Endometrial microvascular endothelial cells (primary cell): ENCODE measurements around the gene C6orf47. TPM values are rescaled to one million over a fixed set of nuclear protein-coding genes. Genes with fewer than 3 reads are reported as not detected.

Source experiments
- in situ Hi-C: cut with HindIII; loops from 2 replicates; pipeline ENCODE4 v1.10.0; 2017; ENCODE audit warnings: low sequenced_read_pairs, low pct_unique_long_range_greater_than_20kb; ENCODE audit errors: inconsistent ontology term
- total RNA-seq: library from RNA; depleted of rRNA; stranded (reverse); fragments of >200 nt; gene quantifications from one replicate; pipeline ENCODE4 v1.2.3, GENCODE V29; 2015; ENCODE audit errors: inconsistent ontology term

The C6orf47 gene
- total RNA-seq, 1 donor from 2014 or later, result 17.2 TPM

DNA sequence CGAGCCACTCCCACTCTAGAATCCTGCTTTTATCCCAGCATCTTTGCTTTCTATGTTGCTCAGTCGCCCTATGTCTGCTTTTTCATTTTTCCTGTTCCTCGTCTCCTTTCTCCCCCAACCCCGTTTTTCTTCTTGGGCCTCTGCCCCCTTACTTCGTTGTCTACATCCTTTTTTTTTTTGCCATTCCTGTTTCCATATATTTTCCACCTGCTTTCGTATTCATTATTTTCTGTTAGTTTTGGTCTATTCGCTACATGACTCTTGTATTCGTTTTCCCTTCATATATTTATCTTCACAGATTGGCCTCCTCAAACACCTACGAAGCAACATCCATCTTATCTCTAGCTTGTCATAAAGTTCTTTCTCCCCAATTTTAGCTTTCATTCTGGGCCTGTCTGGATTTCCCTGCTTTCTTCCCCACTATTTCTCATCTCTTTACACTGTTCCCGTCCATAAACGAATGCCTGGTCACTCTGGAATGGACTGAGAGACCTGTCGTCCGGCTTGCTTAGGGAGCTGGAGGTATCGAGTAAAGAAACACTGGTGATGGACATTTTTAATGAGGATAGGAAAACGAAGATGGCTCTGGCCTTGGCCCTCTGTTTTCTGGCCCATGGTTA lies 39.1 kb downstream of the C6orf47 start:
- in situ Hi-C loops, result no loop called here

DNA sequence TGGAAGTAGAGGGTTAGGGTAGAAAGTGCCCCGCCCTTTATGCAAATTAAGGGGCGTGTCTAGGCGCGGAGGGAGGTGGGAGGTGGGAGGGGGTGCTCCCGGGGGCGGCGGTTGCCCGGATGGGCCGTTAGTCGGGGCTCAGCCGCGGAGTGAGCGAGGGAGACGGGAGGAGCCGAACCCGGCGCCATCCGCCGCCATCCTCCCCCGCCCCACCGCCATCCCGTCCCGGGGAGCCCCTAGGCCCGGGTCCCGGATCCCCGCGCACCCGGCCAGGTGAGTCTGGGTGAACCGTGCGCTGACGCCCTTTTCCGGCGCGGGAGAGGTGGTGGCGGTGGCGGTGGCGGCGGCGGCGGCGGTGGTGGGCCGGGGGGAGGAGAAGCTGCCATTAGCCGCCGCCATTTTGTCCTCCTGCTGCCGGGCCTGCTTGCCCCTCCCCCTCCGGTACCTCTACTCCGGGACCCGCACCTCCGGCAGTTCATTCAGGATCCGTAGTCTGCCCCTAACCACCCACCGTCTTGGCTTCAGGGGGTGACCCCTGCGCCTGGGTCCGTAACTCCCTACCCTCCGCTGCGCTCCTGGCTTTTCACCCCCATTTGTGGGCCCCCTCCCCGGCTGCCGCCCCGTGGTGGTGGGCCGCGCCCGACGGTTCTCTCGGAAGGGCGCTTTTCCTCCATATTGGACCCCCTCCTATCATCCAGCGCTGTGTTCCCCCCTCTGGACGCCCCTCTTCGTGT lies 39.8 kb downstream of the C6orf47 start, which contains the start of gene PRRC2A:
Gene PRRC2A, plus strand, starts transcription at position 130 of the 734 bp plus-strand sequence. CDS start 2,075 bp downstream, outside the sequence.
- in situ Hi-C loops, result no loop called here

DNA sequence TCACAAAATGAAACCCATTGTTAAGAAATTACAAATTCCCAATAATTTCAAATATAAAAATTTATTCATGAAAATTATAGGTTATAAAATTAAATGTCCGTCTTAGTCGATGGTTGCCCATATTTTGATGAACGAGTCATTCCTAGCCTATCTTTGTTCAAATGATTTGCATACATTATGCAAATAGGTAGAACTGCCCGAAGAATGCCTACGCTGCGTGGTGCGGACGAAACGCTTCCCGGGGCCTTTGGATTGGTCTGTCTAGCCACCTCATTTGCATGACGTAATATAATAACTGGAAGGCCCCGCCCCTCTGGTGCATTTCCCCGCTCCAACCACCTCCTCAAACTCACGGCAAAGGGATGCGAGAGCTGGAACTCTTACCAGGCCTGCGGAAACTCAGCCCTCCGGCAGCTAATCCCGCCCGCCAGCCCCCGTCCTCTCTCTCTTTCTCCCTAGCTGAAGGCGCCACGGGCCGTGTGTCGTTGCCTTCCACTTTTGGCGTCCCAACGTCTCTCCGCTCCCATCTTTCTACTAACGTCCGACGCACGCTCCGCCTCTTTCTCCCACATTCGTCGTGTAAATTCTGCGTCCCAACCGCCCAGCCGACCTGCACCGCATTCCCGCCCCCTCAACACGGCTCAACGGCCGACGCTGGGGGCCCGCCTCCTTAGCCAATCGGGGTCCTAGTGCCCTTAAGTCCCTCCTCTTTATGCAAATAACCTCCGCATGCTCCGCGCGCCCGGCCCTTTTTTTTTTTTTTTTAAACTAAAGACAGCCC lies 40.6 kb downstream of the C6orf47 start:
- in situ Hi-C loops, result no loop called here

DNA sequence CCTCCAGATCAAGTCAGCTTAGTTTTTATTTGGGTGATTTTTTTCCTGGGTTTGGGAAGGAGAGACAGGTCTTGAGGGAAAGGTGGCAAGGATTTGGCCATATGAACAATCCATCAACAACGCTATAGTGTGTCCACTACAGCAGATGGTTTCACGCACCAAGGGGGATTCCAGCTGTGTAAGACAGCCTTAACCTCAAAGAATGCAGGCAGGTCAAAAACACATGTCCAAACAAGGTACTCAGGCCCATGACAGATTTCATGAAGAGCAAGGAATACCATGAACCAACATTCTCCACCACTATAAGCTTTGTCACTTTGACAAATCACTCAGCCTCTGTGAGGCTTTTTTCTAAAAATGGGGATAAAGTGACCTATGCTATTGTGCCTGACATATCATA lies 43.6 kb downstream of the C6orf47 start:
- in situ Hi-C loops, result no loop called here

DNA sequence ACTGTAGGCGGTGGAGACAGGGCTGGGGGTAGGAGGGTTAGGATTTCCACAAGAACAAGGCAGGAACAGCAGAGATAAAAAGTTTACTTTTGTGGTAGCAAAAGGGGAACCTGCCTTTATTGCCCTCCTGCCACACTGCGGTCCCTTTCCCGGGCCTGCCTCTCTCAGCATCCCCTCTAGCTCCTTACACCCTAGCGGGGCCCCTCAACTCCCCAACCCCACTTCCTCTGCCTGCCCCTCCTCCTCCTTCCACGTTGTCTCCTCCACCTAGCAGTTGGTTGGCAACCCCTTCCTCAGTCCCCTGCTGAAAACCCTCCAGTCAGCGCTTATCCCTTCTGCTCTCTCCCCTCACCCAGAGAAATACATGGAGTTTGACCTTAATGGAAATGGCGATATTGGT lies 44.8 kb downstream of the C6orf47 start:
- in situ Hi-C loops, result no loop called here

GRCh38 chr6:31614684-31615578 lies 45.6 kb downstream of the C6orf47 start, which contains the start of gene AIF1:
TSS of gene AIF1 (plus strand) at chr6:31615234. CDS start at chr6:31615330, 96 bp downstream.
- in situ Hi-C loops, result no loop called here

GRCh38 chr6:31614075-31614619 lies 46.4 kb downstream of the C6orf47 start:
- in situ Hi-C loops, result no loop called here

GRCh38 chr6:31610968-31611367 lies 49.6 kb downstream of the C6orf47 start:
- in situ Hi-C loops, result no loop called here

DNA sequence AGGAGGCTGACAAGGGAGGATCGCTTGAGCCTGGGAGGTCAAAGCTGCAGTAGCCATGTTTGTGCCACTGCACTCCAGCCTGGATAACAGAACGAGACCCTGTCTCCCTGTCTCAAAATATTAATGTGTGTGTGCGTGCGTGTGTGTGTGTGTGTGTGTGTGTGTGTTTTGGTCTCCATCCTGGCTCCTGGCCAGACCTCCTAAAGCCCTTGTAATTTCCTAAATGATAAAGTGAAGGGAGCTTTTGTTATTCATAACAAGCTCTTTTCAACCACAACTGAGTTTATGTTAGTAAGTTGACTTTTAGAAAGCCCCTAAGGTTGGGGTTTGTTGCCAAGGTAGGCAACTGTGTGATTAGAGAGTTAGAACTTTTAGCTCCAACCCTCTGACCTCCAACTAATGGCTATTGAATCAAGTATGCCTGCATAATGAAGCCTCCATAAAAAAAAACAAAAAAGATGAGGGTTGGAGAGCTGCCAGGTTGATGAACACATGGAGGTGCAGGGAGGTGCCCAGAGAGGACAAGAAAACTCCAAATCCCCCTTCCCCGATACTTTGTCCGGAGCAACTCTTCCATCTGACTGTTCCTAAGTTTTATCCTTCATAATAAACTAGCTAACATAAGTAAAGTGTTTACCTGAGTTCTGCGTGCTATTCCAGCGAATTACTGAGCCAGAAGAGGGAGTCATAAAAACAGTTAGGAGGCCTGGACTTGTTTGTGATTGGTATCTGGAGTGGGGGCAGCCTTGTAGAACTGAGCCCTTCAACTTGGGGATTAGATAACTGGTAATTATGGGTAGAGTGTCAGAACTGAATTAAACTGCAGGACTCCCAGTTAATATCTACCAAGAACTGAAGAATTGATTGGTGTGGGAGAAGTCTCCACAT lies 50.8 kb downstream of the C6orf47 start:
- in situ Hi-C loops, result no loop called here

Other genes starting within 250 kb of the C6orf47 start
- 26.1 TPM for gene MICB, start 162.6 kb downstream of the C6orf47 start, total RNA-seq
- not detected for gene MCCD1, start 131.8 kb downstream of the C6orf47 start, total RNA-seq
- 465 TPM for gene DDX39B, start 118.8 kb downstream of the C6orf47 start, total RNA-seq
- not detected for gene ATP6V1G2, start 114.2 kb downstream of the C6orf47 start, total RNA-seq
- 13.1 TPM for gene NFKBIL1, start 113.2 kb downstream of the C6orf47 start, total RNA-seq
- not detected for gene LTA, start 88.5 kb downstream of the C6orf47 start, total RNA-seq
- gene TNF, start 85.2 kb downstream of the C6orf47 start, total RNA-seq, result not detected
- gene LTB, start 78.4 kb downstream of the C6orf47 start, total RNA-seq, result not detected
- not detected for gene LST1, start 74.5 kb downstream of the C6orf47 start, total RNA-seq
- not detected for gene NCR3, start 67.8 kb downstream of the C6orf47 start, total RNA-seq
- not detected for gene AIF1, start 45.5 kb downstream of the C6orf47 start, total RNA-seq
- 79.4 TPM for gene PRRC2A, start 40.1 kb downstream of the C6orf47 start, total RNA-seq
- 262 TPM for gene BAG6, start 8.1 kb downstream of the C6orf47 start, total RNA-seq
- gene APOM, start 4.9 kb downstream of the C6orf47 start, total RNA-seq, result 1.9 TPM
- 15.2 TPM for gene GPANK1, start 4.2 kb upstream of the C6orf47 start, total RNA-seq
- gene CSNK2B, start 5.3 kb upstream of the C6orf47 start, total RNA-seq, result 271 TPM
- 1.1 TPM for gene LY6G5B, start 9.2 kb upstream of the C6orf47 start, total RNA-seq
- 0.93 TPM for gene LY6G5C, start 20.3 kb upstream of the C6orf47 start, total RNA-seq
- gene ABHD16A, start 42.5 kb upstream of the C6orf47 start, total RNA-seq, result 44.8 TPM
- gene LY6G6F, start 46.1 kb upstream of the C6orf47 start, total RNA-seq, result not detected
- gene LY6G6D, start 54.6 kb upstream of the C6orf47 start, total RNA-seq, result not detected
- not detected for gene LY6G6C, start 61.0 kb upstream of the C6orf47 start, total RNA-seq
- gene MPIG6B, start 62.6 kb upstream of the C6orf47 start, total RNA-seq, result not detected
- 64.2 TPM for gene DDAH2, start 68.5 kb upstream of the C6orf47 start, total RNA-seq
- gene CLIC1, start 75.8 kb upstream of the C6orf47 start, total RNA-seq, result 1,067 TPM
- gene MSH5, start 79.2 kb upstream of the C6orf47 start, total RNA-seq, result 7.8 TPM
- gene SAPCD1, start 101.9 kb upstream of the C6orf47 start, total RNA-seq, result not detected
- not detected for gene VWA7, start 116.5 kb upstream of the C6orf47 start, total RNA-seq
- gene VARS1, start 135.0 kb upstream of the C6orf47 start, total RNA-seq, result 101 TPM
- gene LSM2, start 146.2 kb upstream of the C6orf47 start, total RNA-seq, result 172 TPM
- 0.65 TPM for gene HSPA1L, start 154.5 kb upstream of the C6orf47 start, total RNA-seq
- 171 TPM for gene HSPA1A, start 154.8 kb upstream of the C6orf47 start, total RNA-seq
- 120 TPM for gene HSPA1B, start 167.0 kb upstream of the C6orf47 start, total RNA-seq
- 94.3 TPM for gene NEU1, start 202.0 kb upstream of the C6orf47 start, total RNA-seq
- 2.6 TPM for gene SLC44A4, start 218.2 kb upstream of the C6orf47 start, total RNA-seq
- 41.2 TPM for gene EHMT2, start 236.9 kb upstream of the C6orf47 start, total RNA-seq
- gene ZBTB12, start 241.3 kb upstream of the C6orf47 start, total RNA-seq, result not detected